Measurements from ENCODE around the gene SRD5A2.

DNA sequence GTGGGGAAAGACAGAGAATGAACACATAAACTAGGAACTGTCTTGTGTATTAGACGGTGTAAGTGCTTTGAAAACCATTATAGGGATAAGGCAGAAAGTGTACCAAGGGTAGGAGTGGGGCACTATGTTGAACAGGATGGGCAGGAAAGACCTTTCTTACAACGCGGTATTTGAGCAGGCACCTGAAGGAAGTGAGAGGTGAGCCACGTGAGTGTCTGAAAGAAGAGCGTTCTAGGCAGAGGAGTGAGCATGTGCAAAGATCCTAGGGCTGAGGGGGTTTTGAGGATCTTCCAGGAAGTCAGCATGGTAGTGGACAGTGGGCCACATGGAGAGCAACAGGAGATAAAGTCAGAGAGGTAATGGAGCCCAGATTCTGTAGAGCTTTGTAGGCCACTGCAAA, 65.2 kb downstream of the SRD5A2 start:
- TF ChIP-seq EP300 (IDR thresholded peaks at IDR 0.05; ENCODE audit: borderline replicate concordance) (no peak), RAD21 (IDR thresholded peaks at IDR 0.05; ENCODE audit: low read depth) (no peak)
- TF ChIP-seq, protein P1, sequence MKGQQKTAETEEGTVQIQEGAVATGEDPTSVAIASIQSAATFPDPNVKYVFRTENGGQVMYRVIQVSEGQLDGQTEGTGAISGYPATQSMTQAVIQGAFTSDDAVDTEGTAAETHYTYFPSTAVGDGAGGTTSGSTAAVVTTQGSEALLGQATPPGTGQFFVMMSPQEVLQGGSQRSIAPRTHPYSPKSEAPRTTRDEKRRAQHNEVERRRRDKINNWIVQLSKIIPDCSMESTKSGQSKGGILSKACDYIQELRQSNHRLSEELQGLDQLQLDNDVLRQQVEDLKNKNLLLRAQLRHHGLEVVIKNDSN (IDR thresholded peaks at IDR 0.05), result no peak

All from Ishikawa (cell line).